Neural crest cell (in vitro differentiated cells): ENCODE measurements around the gene FEM1B. TPM values are rescaled to one million over a fixed set of nuclear protein-coding genes. Genes with fewer than 3 reads are reported as not detected.

Source experiments
- DNase-seq: peaks from one replicate; pipeline ENCODE4 v3.0.0; 2021; ENCODE audit warnings: low read depth, mixed read lengths, low spot score
- H3K27ac Mint-ChIP-seq: one replicate; pipeline ENCODE4 v1.8.0; 2021; ENCODE audit warnings: mild to moderate bottlenecking, mixed read lengths; ENCODE audit not compliant: unreplicated experiment
- H3K27me3 Mint-ChIP-seq: 2 replicates; pipeline ENCODE4 v1.8.0; 2021; ENCODE audit warnings: low read depth, mild to moderate bottlenecking, mixed read lengths
- H3K36me3 Mint-ChIP-seq: 2 replicates; pipeline ENCODE4 v1.8.0; 2021; ENCODE audit warnings: low read depth, mild to moderate bottlenecking, mixed read lengths
- H3K4me1 Mint-ChIP-seq: 2 replicates; pipeline ENCODE4 v1.8.0; 2021; ENCODE audit warnings: mixed read lengths
- H3K4me3 Mint-ChIP-seq: one replicate; pipeline ENCODE4 v1.8.0; 2021; ENCODE audit warnings: mild to moderate bottlenecking, mixed read lengths
- H3K9me3 Mint-ChIP-seq: 2 replicates; pipeline ENCODE4 v1.8.0; 2021; ENCODE audit warnings: mixed read lengths
- total RNA-seq: library from RNA; stranded (reverse); gene quantifications from 2 replicates; pipeline ENCODE4 v1.2.1, GENCODE V29; 2021
- TF ChIP-seq, protein P1 (sequence below): fragments of 200-600 bp; sonication (generic); conservative IDR thresholded peaks from 2 replicates; pipeline ENCODE4 v1.5.0; 2021; ENCODE audit warnings: antibody characterized with exemption, mild to moderate bottlenecking

The FEM1B gene
- total RNA-seq, 1 donor from 2014 or later: 61.4 TPM

DNA sequence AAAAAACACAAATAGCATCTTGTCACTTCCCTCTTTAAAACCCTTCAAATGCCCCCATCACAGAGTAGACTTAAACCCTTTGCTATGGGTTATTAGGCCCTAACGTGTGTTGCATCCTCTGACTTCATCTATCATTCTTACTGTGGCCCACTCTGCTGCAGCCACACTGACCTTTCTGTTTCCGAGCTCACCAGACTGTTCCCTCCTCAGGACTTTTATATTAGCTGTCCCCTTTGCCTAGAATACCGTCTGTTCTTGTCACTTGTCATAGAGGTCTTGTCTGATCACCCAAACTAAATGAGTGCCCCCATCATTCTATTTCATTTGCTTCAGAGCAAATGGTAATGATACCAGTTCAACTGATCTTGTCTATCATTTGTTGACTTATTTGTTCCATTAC, 877 bp upstream of the FEM1B start:
- H3K9me3 Mint-ChIP-seq: no peaks in the 10 kb centered on the region
- H3K36me3 Mint-ChIP-seq: no peaks in the 10 kb centered on the region
- peaks cover 52% of the 10 kb centered on the region for H3K4me1 Mint-ChIP-seq
- H3K4me3 Mint-ChIP-seq: peak overlapping the region; percentile 96
- no peak for DNase-seq
- H3K27me3 Mint-ChIP-seq: peaks cover 4% of the 10 kb centered on the region
- TF ChIP-seq, protein P1, sequence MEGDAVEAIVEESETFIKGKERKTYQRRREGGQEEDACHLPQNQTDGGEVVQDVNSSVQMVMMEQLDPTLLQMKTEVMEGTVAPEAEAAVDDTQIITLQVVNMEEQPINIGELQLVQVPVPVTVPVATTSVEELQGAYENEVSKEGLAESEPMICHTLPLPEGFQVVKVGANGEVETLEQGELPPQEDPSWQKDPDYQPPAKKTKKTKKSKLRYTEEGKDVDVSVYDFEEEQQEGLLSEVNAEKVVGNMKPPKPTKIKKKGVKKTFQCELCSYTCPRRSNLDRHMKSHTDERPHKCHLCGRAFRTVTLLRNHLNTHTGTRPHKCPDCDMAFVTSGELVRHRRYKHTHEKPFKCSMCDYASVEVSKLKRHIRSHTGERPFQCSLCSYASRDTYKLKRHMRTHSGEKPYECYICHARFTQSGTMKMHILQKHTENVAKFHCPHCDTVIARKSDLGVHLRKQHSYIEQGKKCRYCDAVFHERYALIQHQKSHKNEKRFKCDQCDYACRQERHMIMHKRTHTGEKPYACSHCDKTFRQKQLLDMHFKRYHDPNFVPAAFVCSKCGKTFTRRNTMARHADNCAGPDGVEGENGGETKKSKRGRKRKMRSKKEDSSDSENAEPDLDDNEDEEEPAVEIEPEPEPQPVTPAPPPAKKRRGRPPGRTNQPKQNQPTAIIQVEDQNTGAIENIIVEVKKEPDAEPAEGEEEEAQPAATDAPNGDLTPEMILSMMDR: no peak
- H3K27ac Mint-ChIP-seq: peak overlapping the region; percentile 98

DNA sequence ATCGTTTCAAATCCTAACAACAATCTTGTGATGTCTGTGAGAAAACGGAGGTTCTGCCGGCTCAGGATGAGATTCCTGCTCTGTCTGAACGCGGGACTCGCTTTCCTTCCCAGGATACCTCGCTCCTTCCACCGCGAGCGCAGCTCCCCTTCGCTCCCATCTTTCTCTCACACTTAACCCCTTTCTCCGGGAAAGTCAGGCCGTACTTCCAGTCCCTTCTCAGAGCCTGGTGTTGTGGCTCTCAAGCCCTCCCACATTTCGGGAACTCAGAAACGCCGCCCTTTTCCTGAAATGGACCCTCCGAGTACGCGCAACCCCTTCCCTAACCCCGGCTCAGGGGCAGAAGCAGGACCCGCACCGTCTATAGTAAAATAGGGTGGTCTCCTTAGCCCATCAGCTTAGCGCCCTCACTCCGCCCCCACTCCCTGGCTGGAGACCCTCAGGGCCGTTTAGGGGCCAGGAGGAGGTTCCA, 378 bp upstream of the FEM1B start:
- Mint-ChIP-seq H3K4me1 (peaks cover 52% of the 10 kb centered on the region), H3K4me3 (peak overlapping the region; percentile 96), H3K9me3 (no peaks in the 10 kb centered on the region), H3K27me3 (no peaks in the 10 kb centered on the region), H3K27ac (peak overlapping the region; percentile 98), H3K36me3 (no peaks in the 10 kb centered on the region)
- TF ChIP-seq, protein P1: no peak
- no peak for DNase-seq

DNA sequence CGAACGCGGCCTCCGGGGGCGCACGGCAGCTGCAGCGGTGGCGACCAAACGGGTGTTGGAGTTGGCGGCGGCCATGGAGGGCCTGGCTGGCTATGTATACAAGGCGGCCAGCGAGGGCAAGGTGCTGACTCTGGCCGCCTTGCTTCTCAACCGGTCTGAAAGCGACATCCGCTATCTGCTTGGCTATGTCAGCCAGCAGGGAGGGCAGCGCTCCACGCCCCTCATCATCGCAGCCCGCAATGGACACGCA, 725 bp downstream of the FEM1B start:
- peak overlapping the region; percentile 92 for H3K27ac Mint-ChIP-seq
- DNase-seq: peak; percentile 65
- H3K4me3 Mint-ChIP-seq: peak overlapping the region; percentile 96
- TF ChIP-seq, protein P1: peak; percentile 60
- H3K36me3 Mint-ChIP-seq: no peaks in the 10 kb centered on the region
- peaks cover 54% of the 10 kb centered on the region for H3K4me1 Mint-ChIP-seq
- H3K27me3 Mint-ChIP-seq: no peaks in the 10 kb centered on the region
- no peaks in the 10 kb centered on the region for H3K9me3 Mint-ChIP-seq

DNA sequence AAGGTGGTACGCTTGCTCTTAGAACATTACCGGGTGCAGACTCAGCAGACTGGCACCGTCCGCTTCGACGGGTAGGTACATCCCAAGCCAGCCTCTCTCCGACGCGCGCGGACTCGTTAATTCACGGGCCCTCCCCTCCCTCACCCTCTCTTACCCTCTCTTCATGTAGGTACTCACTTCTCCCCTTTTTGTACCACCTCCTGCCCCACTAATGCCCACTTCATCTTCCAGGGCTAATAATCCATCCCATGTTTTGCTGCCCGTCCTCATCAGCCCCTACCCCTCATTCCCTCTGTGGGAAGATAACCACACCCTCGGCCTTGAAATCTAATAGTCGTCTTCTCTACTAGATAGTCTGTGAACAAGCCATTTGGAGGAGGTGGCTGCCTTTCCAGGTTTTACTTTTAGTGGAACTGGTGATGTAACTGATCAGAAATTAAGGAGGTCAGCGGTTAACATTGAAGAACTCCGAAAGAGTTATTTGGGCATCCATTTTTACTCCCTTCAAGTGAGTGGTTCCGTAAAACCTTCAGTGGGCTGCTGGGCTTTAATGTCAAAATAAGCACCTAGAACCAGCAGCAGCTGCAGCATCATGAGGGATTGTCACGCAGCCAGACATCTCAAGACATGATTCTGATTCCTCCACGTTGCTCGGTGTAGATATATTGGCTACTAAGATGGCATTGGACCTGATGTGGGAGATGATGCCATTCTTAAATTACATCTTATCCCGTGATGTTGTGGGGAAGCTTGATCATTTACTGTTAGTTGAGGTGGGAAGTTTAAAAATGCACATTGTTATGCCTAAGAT, 1.3 kb downstream of the FEM1B start:
- peak overlapping the region; percentile 96 for H3K4me3 Mint-ChIP-seq
- H3K4me1 Mint-ChIP-seq: peaks cover 54% of the 10 kb centered on the region
- no peaks in the 10 kb centered on the region for H3K9me3 Mint-ChIP-seq
- H3K27ac Mint-ChIP-seq: peak overlapping the region; percentile 92
- no peaks in the 10 kb centered on the region for H3K27me3 Mint-ChIP-seq
- DNase-seq: no peak
- TF ChIP-seq, protein P1: no peak
- no peaks in the 10 kb centered on the region for H3K36me3 Mint-ChIP-seq

DNA sequence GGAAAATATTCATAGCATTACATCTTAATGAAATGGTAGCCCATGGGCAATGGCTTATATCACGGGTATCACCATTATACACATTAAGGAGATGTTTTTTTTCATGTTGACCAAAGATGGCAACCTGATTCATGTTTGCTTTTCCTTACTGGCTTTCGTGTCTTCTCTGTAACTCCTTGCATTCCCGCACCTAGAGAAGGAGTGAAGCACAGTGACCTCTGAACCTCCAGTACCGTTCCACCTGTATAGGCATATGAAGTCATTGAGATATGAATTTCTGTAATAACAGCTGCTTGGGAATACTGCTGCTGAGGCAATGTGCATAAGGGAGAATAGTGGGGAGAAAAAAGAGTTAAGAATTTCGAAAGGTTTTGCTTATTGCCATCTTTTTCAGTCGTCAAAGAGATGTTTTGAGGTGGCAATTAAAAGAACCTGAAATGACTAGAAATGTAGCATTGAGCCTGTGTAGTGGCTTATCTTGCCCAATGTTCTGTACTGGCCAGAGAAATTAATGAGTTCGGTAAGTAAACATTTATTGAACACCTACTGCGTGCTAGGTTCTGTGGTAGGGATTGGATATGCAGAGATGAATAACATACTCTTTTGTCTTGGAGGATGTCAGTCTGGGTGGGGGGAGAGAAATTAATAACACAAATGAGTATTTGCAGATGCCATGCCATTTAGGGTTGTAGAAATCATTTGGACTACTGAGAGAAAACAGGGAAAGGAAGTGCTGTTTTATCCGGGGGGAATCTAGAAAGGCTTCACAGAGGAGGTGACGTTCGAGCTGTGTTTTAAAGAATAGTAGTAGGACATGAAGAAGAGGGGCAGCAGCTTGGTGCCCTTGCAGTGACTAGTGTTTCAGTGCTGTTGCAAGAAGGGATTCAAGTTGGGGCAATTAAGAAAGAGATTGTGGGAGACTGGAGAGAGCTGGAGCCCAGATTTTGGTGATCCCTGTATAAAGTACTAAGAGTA, 2.5 kb downstream of the FEM1B start:
- H3K36me3 Mint-ChIP-seq: peaks cover 7% of the 10 kb centered on the region
- no peak for DNase-seq

More for the DNA sequence above, 2.5 kb downstream of the FEM1B start:
- Mint-ChIP-seq H3K4me1 (peaks cover 54% of the 10 kb centered on the region), H3K4me3 (peak overlapping the region; percentile 96), H3K9me3 (peaks cover 2% of the 10 kb centered on the region), H3K27me3 (no peaks in the 10 kb centered on the region), H3K27ac (no peak overlapping the region)
- TF ChIP-seq, protein P1: no peak
